Nephron (organoid): ENCODE results near the gene ZNF683.

Experiments used
- H3K27ac Mint-ChIP-seq, 3 experiments: 2 replicates each; pipeline ENCODE4 v1.8.0; 2020; ENCODE audit warnings: mixed read lengths in 3 of 3, mild to moderate bottlenecking in 2 of 3, moderate library complexity in 1 of 3
- H3K27me3 Mint-ChIP-seq: 2 replicates; pipeline ENCODE4 v1.8.0; 2021; ENCODE audit warnings: low read depth, mild to moderate bottlenecking, moderate library complexity, mixed read lengths
- H3K36me3 Mint-ChIP-seq: 2 replicates; pipeline ENCODE4 v1.8.0; 2020; ENCODE audit warnings: low read depth, mixed read lengths
- H3K4me1 Mint-ChIP-seq: 2 replicates; pipeline ENCODE4 v1.8.0; 2020; ENCODE audit warnings: mixed read lengths
- H3K4me3 Mint-ChIP-seq, 3 experiments: 2 replicates each; pipeline ENCODE4 v1.8.0; 2020; ENCODE audit warnings: mild to moderate bottlenecking in 3 of 3, mixed read lengths in 3 of 3, moderate library complexity in 2 of 3
- H3K9me3 Mint-ChIP-seq: 2 replicates; pipeline ENCODE4 v1.8.0; 2020; ENCODE audit warnings: mixed read lengths
- CTCF ChIP-seq, 3 experiments: fragments of 200-600 bp; sonication (generic); IDR thresholded peaks; one replicate each; pipeline ENCODE4 v1.5.0; 2021; ENCODE audit warnings: antibody characterized with exemption in 3 of 3; ENCODE audit not compliant: unreplicated experiment in 3 of 3

Gene ZNF683

GRCh38 chr1:26353210-26353859 lies 19.2 kb downstream of the ZNF683 start:
- H3K36me3 Mint-ChIP-seq = no peaks in the 10 kb centered on the region
- H3K4me3 Mint-ChIP-seq = no peak overlapping the region
- peaks cover 4% of the 10 kb centered on the region for H3K4me1 Mint-ChIP-seq
- TF ChIP-seq CTCF (IDR thresholded peaks at IDR 0.05; ENCODE audit: unreplicated experiment in 3 of 3) = no peak
- H3K9me3 Mint-ChIP-seq = no peaks in the 10 kb centered on the region
- peaks cover 25% of the 10 kb centered on the region for H3K27me3 Mint-ChIP-seq
- H3K27ac Mint-ChIP-seq = peak overlapping the region in 1 of 3 experiments; percentile 35

- no peaks in the 10 kb centered on the region for H3K9me3 Mint-ChIP-seq
These were observed 20.2 kb downstream of the ZNF683 start for GRCh38 chr1:26352338-26352679.

GRCh38 chr1:26351590-26352337 lies 20.8 kb downstream of the ZNF683 start:
- peaks cover 4% of the 10 kb centered on the region for H3K4me1 Mint-ChIP-seq
- no peak overlapping the region for H3K4me3 Mint-ChIP-seq
- TF ChIP-seq CTCF (IDR thresholded peaks at IDR 0.05; ENCODE audit: unreplicated experiment in 3 of 3) = no peak
- peaks cover 11% of the 10 kb centered on the region for H3K27me3 Mint-ChIP-seq
- no peaks in the 10 kb centered on the region for H3K36me3 Mint-ChIP-seq
- H3K9me3 Mint-ChIP-seq = no peaks in the 10 kb centered on the region
- peak overlapping the region in 1 of 3 experiments; percentile 59 for H3K27ac Mint-ChIP-seq

More at GRCh38 chr1:26352338-26352679, 20.2 kb downstream of the ZNF683 start:
- peaks cover 15% of the 10 kb centered on the region for H3K27me3 Mint-ChIP-seq
- H3K27ac Mint-ChIP-seq = peak overlapping the region in 1 of 3 experiments; percentile 59
- H3K4me1 Mint-ChIP-seq = peaks cover 4% of the 10 kb centered on the region
- no peak for TF ChIP-seq CTCF (IDR thresholded peaks at IDR 0.05; ENCODE audit: unreplicated experiment in 3 of 3)
- no peaks in the 10 kb centered on the region for H3K36me3 Mint-ChIP-seq
- no peak overlapping the region for H3K4me3 Mint-ChIP-seq

GRCh38 chr1:26350701-26351589 lies 21.6 kb downstream of the ZNF683 start:
- no peaks in the 10 kb centered on the region for H3K36me3 Mint-ChIP-seq
- peaks cover 12% of the 10 kb centered on the region for H3K27me3 Mint-ChIP-seq
- TF ChIP-seq CTCF (IDR thresholded peaks at IDR 0.05; ENCODE audit: unreplicated experiment in 3 of 3) = no peak
- H3K9me3 Mint-ChIP-seq = no peaks in the 10 kb centered on the region
- peaks cover 4% of the 10 kb centered on the region for H3K4me1 Mint-ChIP-seq
- H3K27ac Mint-ChIP-seq = peak overlapping the region in 1 of 3 experiments; percentile 59
- no peak overlapping the region for H3K4me3 Mint-ChIP-seq

- Mint-ChIP-seq H3K4me3 (no peak overlapping the region), H3K27me3 (peaks cover 6% of the 10 kb centered on the region), H3K27ac (peak overlapping the region in 1 of 3 experiments; percentile 59), H3K4me1 (peaks cover 4% of the 10 kb centered on the region), H3K36me3 (no peaks in the 10 kb centered on the region), H3K9me3 (no peaks in the 10 kb centered on the region)
- no peak for TF ChIP-seq CTCF (IDR thresholded peaks at IDR 0.05; ENCODE audit: unreplicated experiment in 3 of 3)
These were observed 22.2 kb downstream of the ZNF683 start for GRCh38 chr1:26350343-26350700.
